Right lobe of liver (tissue), 4 donors: ENCODE measurements around the gene ITLN2.

Experiments
- CTCF ChIP-seq, 4 donors: fragments of 200-600 bp in 3 of 4; fragments of 450-650 bp in 1 of 4; IDR thresholded peaks; one replicate each; pipeline versions ENCODE4 v1.5.1 to v1.8.0; 2016 to 2022; ENCODE audit warnings: antibody characterized with exemption in 4 of 4, mild to moderate bottlenecking in 2 of 4
- POLR2A ChIP-seq: fragments of 450-650 bp; IDR thresholded peaks from one replicate; pipeline ENCODE4 v1.6.1; 2017; ENCODE audit warnings: antibody characterized with exemption, mild to moderate bottlenecking
- donor health status: DM: no; HTN: no; CAD: no.
- donor health status: DM: no; HTN: no; CAD: no.
- donor health status: DM: no; HTN: yes; CAD: no.

DNA sequence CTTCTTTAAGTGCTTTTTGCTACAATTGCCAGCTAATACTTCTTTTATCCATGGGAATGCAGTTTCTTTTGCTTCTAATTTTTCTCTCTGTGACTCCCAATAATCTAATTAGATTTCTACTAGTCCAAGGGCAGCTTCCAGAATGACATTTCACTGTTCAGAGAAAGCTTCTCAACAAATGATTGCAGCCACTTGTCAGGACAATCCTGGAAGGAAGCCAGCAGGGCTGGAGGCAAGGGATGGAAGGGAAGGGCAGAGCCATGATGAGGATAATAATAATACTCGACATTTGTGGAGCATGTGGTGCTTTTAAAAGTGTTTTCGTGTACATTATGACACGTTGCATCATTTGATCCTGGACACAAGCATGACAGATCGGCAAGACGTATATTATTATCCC is 46.9 kb upstream of the ITLN2 start:
- TF ChIP-seq POLR2A (no peak), CTCF (IDR thresholded peaks at IDR 0.05) (no peak)
